ENCODE data around the gene CHURC1. TPM values are rescaled to one million over a fixed set of nuclear protein-coding genes. Genes with fewer than 3 reads are reported as not detected.

Gene CHURC1
- polyA plus RNA-seq, 6 donors from 2014 or later, result 101 to 151 (median 133) TPM

GRCh38 chr14:64934338-64934929 lies 20.2 kb downstream of the CHURC1 start:
- Mint-ChIP-seq H3K36me3 (peaks cover 8 to 11% of the 10 kb centered on the region in 2 donors), H3K4me1 (peaks cover 17 to 20% (median 17%) of the 10 kb centered on the region in 3 donors), H3K27me3 (no peaks in the 10 kb centered on the region), H3K4me3 (no peak overlapping the region), H3K27ac (peak overlapping the region in 4 of 6 donors; percentile 20 to 63 (median 36)), H3K9me3 (no peaks in the 10 kb centered on the region)
- DNase-seq (no peak), ATAC-seq (ENCODE audit: low read depth in 2 of 2) (no peak)

- H3K4me3 Mint-ChIP-seq, result no peak overlapping the region
- H3K36me3 Mint-ChIP-seq, result peaks cover 11 to 15% of the 10 kb centered on the region in 2 donors
- H3K4me1 Mint-ChIP-seq, result peaks cover 17 to 24% (median 22%) of the 10 kb centered on the region in 3 donors
- H3K27ac Mint-ChIP-seq, result peak overlapping the region in 4 of 6 donors; percentile 9 to 39 (median 26)
- H3K27me3 Mint-ChIP-seq, result no peaks in the 10 kb centered on the region
- no peaks in the 10 kb centered on the region for H3K9me3 Mint-ChIP-seq
- no peak for DNase-seq
- ATAC-seq (ENCODE audit: low read depth in 2 of 2), result no peak
These were observed 21.3 kb downstream of the CHURC1 start for GRCh38 chr14:64935508-64935907.

GRCh38 chr14:64937171-64937820 lies 23.0 kb downstream of the CHURC1 start:
- no peaks in the 10 kb centered on the region for H3K9me3 Mint-ChIP-seq
- peak overlapping the region in 2 of 6 donors; percentile 49 to 72 for H3K27ac Mint-ChIP-seq
- peaks cover 20 to 22% (median 21%) of the 10 kb centered on the region in 3 donors for H3K4me1 Mint-ChIP-seq
- no peak for ATAC-seq (ENCODE audit: low read depth in 2 of 2)
- H3K36me3 Mint-ChIP-seq, result peaks cover 8 to 20% of the 10 kb centered on the region in 2 donors
- DNase-seq, result no peak
- no peaks in the 10 kb centered on the region for H3K27me3 Mint-ChIP-seq
- no peak overlapping the region for H3K4me3 Mint-ChIP-seq

GRCh38 chr14:64937821-64938193 lies 23.6 kb downstream of the CHURC1 start:
- peaks cover 6 to 20% of the 10 kb centered on the region in 2 donors for H3K36me3 Mint-ChIP-seq
- peaks cover 21 to 27% (median 23%) of the 10 kb centered on the region in 3 donors for H3K4me1 Mint-ChIP-seq
- peak overlapping the region in 2 of 6 donors; percentile 48 to 49 for H3K27ac Mint-ChIP-seq

GRCh38 chr14:64938972-64939816 lies 24.9 kb downstream of the CHURC1 start:
- H3K4me3 Mint-ChIP-seq, result no peak overlapping the region
- H3K4me1 Mint-ChIP-seq, result peaks cover 34 to 41% (median 37%) of the 10 kb centered on the region in 3 donors
- H3K9me3 Mint-ChIP-seq, result no peaks in the 10 kb centered on the region
- H3K27ac Mint-ChIP-seq, result peak overlapping the region in 4 of 6 donors; percentile 55 to 83 (median 69)
- peaks cover 6 to 16% of the 10 kb centered on the region in 2 donors for H3K36me3 Mint-ChIP-seq
- H3K27me3 Mint-ChIP-seq, result no peaks in the 10 kb centered on the region
- DNase-seq (no peak), ATAC-seq (ENCODE audit: low read depth in 2 of 2) (no peak)

More at GRCh38 chr14:64937821-64938193, 23.6 kb downstream of the CHURC1 start:
- H3K27me3 Mint-ChIP-seq, result no peaks in the 10 kb centered on the region
- DNase-seq (no peak), ATAC-seq (ENCODE audit: low read depth in 2 of 2) (no peak)
- no peak overlapping the region for H3K4me3 Mint-ChIP-seq
- no peaks in the 10 kb centered on the region for H3K9me3 Mint-ChIP-seq

- Mint-ChIP-seq H3K27ac (peak overlapping the region in 3 of 6 donors; percentile 62 to 82 (median 70)), H3K9me3 (no peaks in the 10 kb centered on the region), H3K27me3 (no peaks in the 10 kb centered on the region), H3K4me1 (peaks cover 38 to 46% (median 38%) of the 10 kb centered on the region in 3 donors), H3K4me3 (no peak overlapping the region), H3K36me3 (peaks cover 0 to 12% of the 10 kb centered on the region in 2 donors)
- DNase-seq, result no peak
- ATAC-seq (ENCODE audit: low read depth in 2 of 2), result no peak
These were observed 25.5 kb downstream of the CHURC1 start for GRCh38 chr14:64939817-64940190.

- Mint-ChIP-seq H3K36me3 (peaks cover 0 to 16% of the 10 kb centered on the region in 2 donors), H3K9me3 (no peaks in the 10 kb centered on the region), H3K4me1 (peaks cover 35 to 42% (median 41%) of the 10 kb centered on the region in 3 donors), H3K27me3 (no peaks in the 10 kb centered on the region), H3K4me3 (no peak overlapping the region), H3K27ac (peak overlapping the region in 5 of 6 donors; percentile 31 to 64 (median 61))
- no peak for DNase-seq
- ATAC-seq (ENCODE audit: low read depth in 2 of 2), result no peak
These were observed 26.2 kb downstream of the CHURC1 start for GRCh38 chr14:64940336-64940910.

- H3K27me3 Mint-ChIP-seq, result no peaks in the 10 kb centered on the region
- peak within 1 kb of the TSS; percentile 39 to 81 (median 78) for H3K27ac Mint-ChIP-seq
- DNase-seq, result no peak
- no peaks in the 10 kb centered on the region for H3K9me3 Mint-ChIP-seq
- peak within 1 kb of the TSS in 1 of 8 donors; percentile 63 for H3K4me3 Mint-ChIP-seq
- no peak for ATAC-seq (ENCODE audit: low read depth in 2 of 2)
- H3K4me1 Mint-ChIP-seq, result peaks cover 27 to 43% (median 36%) of the 10 kb centered on the region in 3 donors
- H3K36me3 Mint-ChIP-seq, result peaks cover 6 to 38% of the 10 kb centered on the region in 2 donors
These were observed 28.4 kb downstream of the CHURC1 start, which contains the start of gene GPX2 for GRCh38 chr14:64942531-64943111. TSS of gene GPX2 (minus strand) at chr14:64942745. CDS start at chr14:64942726, 19 bp downstream.

GRCh38 chr14:64943556-64943955 lies 29.3 kb downstream of the CHURC1 start:
- peaks cover 6 to 42% of the 10 kb centered on the region in 2 donors for H3K36me3 Mint-ChIP-seq
- H3K4me1 Mint-ChIP-seq, result peaks cover 29 to 40% (median 36%) of the 10 kb centered on the region in 3 donors
- ATAC-seq (ENCODE audit: low read depth in 2 of 2) (no peak), DNase-seq (no peak)
- H3K27me3 Mint-ChIP-seq, result no peaks in the 10 kb centered on the region
- H3K27ac Mint-ChIP-seq, result peak overlapping the region; percentile 39 to 81 (median 78)
- H3K9me3 Mint-ChIP-seq, result no peaks in the 10 kb centered on the region
- peak overlapping the region in 1 of 8 donors; percentile 63 for H3K4me3 Mint-ChIP-seq

- ATAC-seq (ENCODE audit: low read depth in 2 of 2), result no peak
- H3K27ac Mint-ChIP-seq, result peak overlapping the region in 3 of 6 donors; percentile 50 to 81 (median 62)
- DNase-seq, result no peak
- H3K36me3 Mint-ChIP-seq, result peaks cover 6 to 42% of the 10 kb centered on the region in 2 donors
- H3K9me3 Mint-ChIP-seq, result no peaks in the 10 kb centered on the region
- no peaks in the 10 kb centered on the region for H3K27me3 Mint-ChIP-seq
- H3K4me1 Mint-ChIP-seq, result peaks cover 34 to 40% (median 36%) of the 10 kb centered on the region in 3 donors
- no peak overlapping the region for H3K4me3 Mint-ChIP-seq
These were observed 29.8 kb downstream of the CHURC1 start for GRCh38 chr14:64944041-64944440.

GRCh38 chr14:64944861-64945260 lies 30.6 kb downstream of the CHURC1 start:
- Mint-ChIP-seq H3K4me1 (peaks cover 31 to 40% (median 34%) of the 10 kb centered on the region in 3 donors), H3K4me3 (no peak overlapping the region)

GRCh38 chr14:64945431-64946178 lies 31.4 kb downstream of the CHURC1 start:
- H3K4me1 Mint-ChIP-seq, result peaks cover 28 to 35% (median 29%) of the 10 kb centered on the region in 3 donors
- H3K9me3 Mint-ChIP-seq, result no peaks in the 10 kb centered on the region
- ATAC-seq (ENCODE audit: low read depth in 2 of 2), result no peak
- H3K27ac Mint-ChIP-seq, result peak overlapping the region in 3 of 6 donors; percentile 21 to 70 (median 37)
- H3K27me3 Mint-ChIP-seq, result no peaks in the 10 kb centered on the region
- peak overlapping the region in 1 of 8 donors; percentile 4 for H3K4me3 Mint-ChIP-seq
- DNase-seq, result no peak
- H3K36me3 Mint-ChIP-seq, result peaks cover 6 to 35% of the 10 kb centered on the region in 2 donors

More at GRCh38 chr14:64944861-64945260, 30.6 kb downstream of the CHURC1 start:
- Mint-ChIP-seq H3K27ac (peak overlapping the region in 2 of 6 donors; percentile 22 to 37), H3K9me3 (no peaks in the 10 kb centered on the region), H3K36me3 (peaks cover 6 to 42% of the 10 kb centered on the region in 2 donors), H3K27me3 (no peaks in the 10 kb centered on the region)
- ATAC-seq (ENCODE audit: low read depth in 2 of 2) (no peak), DNase-seq (no peak)

All from naive B cell (primary cell).